ENCODE data around the gene GLIS1.

GRCh38 chr1:53517109-53517508 lies 221.9 kb downstream of the GLIS1 start:
- TF ChIP-seq, protein P1, sequence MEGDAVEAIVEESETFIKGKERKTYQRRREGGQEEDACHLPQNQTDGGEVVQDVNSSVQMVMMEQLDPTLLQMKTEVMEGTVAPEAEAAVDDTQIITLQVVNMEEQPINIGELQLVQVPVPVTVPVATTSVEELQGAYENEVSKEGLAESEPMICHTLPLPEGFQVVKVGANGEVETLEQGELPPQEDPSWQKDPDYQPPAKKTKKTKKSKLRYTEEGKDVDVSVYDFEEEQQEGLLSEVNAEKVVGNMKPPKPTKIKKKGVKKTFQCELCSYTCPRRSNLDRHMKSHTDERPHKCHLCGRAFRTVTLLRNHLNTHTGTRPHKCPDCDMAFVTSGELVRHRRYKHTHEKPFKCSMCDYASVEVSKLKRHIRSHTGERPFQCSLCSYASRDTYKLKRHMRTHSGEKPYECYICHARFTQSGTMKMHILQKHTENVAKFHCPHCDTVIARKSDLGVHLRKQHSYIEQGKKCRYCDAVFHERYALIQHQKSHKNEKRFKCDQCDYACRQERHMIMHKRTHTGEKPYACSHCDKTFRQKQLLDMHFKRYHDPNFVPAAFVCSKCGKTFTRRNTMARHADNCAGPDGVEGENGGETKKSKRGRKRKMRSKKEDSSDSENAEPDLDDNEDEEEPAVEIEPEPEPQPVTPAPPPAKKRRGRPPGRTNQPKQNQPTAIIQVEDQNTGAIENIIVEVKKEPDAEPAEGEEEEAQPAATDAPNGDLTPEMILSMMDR (IDR thresholded peaks at IDR 0.05): no peak
- TF ChIP-seq POLR2A (IDR thresholded peaks at IDR 0.05): no peak

Measured in ovary (tissue), 3 donors.